Measurements from ENCODE around the gene SLC25A51.

The SLC25A51 gene

DNA sequence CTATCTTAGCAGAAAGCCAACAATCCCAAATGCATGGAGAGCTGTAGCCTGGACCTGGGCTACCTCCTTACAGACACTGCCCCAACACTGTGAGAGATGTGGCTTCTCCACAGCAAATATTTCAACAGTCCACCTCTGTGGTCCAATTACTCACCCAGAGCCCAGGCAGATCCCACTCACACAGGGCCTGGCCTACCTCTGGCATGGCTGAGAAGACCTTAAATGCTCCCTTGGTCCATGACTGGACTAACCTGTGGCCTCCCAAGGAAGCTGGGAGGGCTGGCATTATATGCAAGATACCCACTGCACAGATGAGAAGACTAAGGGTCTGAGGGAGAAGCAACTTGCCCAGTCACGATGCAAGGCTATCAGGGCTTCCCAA is 22.8 kb upstream of the SLC25A51 start:
- no peak for ATAC-seq
- TF ChIP-seq ZFP3 (CRISPR knock-in tag; IDR thresholded peaks at IDR 0.05) = no peak
- no peak for TF ChIP-seq RARB (CRISPR knock-in tag; IDR thresholded peaks at IDR 0.05)
- no peak for TF ChIP-seq ZNF70 (CRISPR knock-in tag; IDR thresholded peaks at IDR 0.05)
- TF ChIP-seq, protein P1, sequence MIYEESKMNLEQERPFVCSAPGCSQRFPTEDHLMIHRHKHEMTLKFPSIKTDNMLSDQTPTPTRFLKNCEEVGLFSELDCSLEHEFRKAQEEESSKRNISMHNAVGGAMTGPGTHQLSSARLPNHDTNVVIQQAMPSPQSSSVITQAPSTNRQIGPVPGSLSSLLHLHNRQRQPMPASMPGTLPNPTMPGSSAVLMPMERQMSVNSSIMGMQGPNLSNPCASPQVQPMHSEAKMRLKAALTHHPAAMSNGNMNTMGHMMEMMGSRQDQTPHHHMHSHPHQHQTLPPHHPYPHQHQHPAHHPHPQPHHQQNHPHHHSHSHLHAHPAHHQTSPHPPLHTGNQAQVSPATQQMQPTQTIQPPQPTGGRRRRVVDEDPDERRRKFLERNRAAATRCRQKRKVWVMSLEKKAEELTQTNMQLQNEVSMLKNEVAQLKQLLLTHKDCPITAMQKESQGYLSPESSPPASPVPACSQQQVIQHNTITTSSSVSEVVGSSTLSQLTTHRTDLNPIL (CRISPR knock-in tag; IDR thresholded peaks at IDR 0.05; ENCODE audit: low read depth) = no peak
- no peak for TF ChIP-seq ZNF8 (CRISPR knock-in tag; IDR thresholded peaks at IDR 0.05)
- TF ChIP-seq BACH2 (CRISPR knock-in tag; IDR thresholded peaks at IDR 0.05; ENCODE audit: borderline replicate concordance) = no peak
- no peak for TF ChIP-seq PPARA (CRISPR knock-in tag; IDR thresholded peaks at IDR 0.05; ENCODE audit: borderline replicate concordance)

DNA sequence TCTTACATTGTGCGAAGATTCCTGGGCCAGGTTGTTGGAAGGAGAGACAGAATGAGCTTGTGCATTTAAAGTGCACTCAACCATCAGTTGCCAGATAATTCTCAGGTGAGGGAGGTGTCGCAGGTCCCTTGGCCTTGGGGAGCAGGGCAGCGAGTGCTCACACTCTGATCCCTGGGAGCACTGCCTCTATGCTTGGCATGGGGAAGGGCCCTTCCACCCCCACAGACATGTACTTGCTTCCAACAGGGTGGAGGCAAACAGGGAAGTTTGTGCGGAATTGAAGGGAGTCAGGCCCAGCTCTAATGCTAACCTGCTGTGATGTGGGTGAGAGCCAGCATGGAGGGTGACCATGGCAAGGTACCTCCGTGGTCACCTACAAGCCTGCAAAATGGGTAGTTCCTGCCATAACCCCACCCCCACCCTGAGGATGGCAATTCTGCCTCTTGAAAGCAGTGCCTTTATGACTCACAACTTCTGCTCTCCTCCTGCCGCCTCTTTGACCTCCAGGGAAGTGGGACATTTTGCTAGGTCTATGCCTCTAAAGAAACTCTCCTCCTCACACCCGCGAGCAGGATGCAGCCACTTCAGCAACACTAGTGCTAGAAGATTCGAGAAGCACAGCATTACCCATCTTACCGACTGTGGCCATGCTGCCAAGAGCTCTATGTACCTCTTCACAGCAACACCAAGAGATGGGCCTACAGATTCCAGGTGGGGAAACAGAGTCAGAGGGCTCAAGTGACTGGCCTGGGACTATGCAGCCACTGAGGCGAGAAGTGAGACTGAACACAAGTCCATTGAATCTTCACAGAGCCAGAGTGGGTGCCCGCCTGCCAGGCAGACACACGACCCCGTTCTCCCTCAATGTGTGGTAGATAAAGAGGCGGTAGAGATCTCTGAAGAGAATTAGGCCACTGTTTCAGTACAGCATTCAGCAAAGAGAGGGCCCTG is 22.1 kb upstream of the SLC25A51 start:
- no peak for TF ChIP-seq RARB (CRISPR knock-in tag; IDR thresholded peaks at IDR 0.05)
- no peak for TF ChIP-seq PPARA (CRISPR knock-in tag; IDR thresholded peaks at IDR 0.05; ENCODE audit: borderline replicate concordance)
- no peak for TF ChIP-seq TCF4 (CRISPR knock-in tag; IDR thresholded peaks at IDR 0.05; ENCODE audit: borderline replicate concordance)
- no peak for TF ChIP-seq ZNF70 (CRISPR knock-in tag; IDR thresholded peaks at IDR 0.05)
- TF ChIP-seq ZNF565 (CRISPR knock-in tag; conservative IDR thresholded peaks at IDR 0.05; ENCODE audit: low read depth) = no peak
- no peak for TF ChIP-seq ARNTL (CRISPR knock-in tag; IDR thresholded peaks at IDR 0.05; ENCODE audit: borderline replicate concordance, low read depth)
- TF ChIP-seq ZNF8 (CRISPR knock-in tag; IDR thresholded peaks at IDR 0.05) = no peak
- TF ChIP-seq ZFP30 (CRISPR knock-in tag; IDR thresholded peaks at IDR 0.05) = no peak
- TF ChIP-seq BACH2 (CRISPR knock-in tag; IDR thresholded peaks at IDR 0.05; ENCODE audit: borderline replicate concordance) = no peak
- TF ChIP-seq, protein P2, sequence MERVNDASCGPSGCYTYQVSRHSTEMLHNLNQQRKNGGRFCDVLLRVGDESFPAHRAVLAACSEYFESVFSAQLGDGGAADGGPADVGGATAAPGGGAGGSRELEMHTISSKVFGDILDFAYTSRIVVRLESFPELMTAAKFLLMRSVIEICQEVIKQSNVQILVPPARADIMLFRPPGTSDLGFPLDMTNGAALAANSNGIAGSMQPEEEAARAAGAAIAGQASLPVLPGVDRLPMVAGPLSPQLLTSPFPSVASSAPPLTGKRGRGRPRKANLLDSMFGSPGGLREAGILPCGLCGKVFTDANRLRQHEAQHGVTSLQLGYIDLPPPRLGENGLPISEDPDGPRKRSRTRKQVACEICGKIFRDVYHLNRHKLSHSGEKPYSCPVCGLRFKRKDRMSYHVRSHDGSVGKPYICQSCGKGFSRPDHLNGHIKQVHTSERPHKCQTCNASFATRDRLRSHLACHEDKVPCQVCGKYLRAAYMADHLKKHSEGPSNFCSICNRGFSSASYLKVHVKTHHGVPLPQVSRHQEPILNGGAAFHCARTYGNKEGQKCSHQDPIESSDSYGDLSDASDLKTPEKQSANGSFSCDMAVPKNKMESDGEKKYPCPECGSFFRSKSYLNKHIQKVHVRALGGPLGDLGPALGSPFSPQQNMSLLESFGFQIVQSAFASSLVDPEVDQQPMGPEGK (CRISPR knock-in tag; IDR thresholded peaks at IDR 0.05; ENCODE audit: borderline replicate concordance) = no peak
- TF ChIP-seq ISL1 (CRISPR knock-in tag; IDR thresholded peaks at IDR 0.05) = no peak
- no peak for TF ChIP-seq OSR1 (CRISPR knock-in tag; IDR thresholded peaks at IDR 0.05)
- no peak for TF ChIP-seq SNAI2 (CRISPR knock-in tag; IDR thresholded peaks at IDR 0.05)
- no peak for TF ChIP-seq GLIS3 (CRISPR knock-in tag; IDR thresholded peaks at IDR 0.05)
- TF ChIP-seq, protein P3, sequence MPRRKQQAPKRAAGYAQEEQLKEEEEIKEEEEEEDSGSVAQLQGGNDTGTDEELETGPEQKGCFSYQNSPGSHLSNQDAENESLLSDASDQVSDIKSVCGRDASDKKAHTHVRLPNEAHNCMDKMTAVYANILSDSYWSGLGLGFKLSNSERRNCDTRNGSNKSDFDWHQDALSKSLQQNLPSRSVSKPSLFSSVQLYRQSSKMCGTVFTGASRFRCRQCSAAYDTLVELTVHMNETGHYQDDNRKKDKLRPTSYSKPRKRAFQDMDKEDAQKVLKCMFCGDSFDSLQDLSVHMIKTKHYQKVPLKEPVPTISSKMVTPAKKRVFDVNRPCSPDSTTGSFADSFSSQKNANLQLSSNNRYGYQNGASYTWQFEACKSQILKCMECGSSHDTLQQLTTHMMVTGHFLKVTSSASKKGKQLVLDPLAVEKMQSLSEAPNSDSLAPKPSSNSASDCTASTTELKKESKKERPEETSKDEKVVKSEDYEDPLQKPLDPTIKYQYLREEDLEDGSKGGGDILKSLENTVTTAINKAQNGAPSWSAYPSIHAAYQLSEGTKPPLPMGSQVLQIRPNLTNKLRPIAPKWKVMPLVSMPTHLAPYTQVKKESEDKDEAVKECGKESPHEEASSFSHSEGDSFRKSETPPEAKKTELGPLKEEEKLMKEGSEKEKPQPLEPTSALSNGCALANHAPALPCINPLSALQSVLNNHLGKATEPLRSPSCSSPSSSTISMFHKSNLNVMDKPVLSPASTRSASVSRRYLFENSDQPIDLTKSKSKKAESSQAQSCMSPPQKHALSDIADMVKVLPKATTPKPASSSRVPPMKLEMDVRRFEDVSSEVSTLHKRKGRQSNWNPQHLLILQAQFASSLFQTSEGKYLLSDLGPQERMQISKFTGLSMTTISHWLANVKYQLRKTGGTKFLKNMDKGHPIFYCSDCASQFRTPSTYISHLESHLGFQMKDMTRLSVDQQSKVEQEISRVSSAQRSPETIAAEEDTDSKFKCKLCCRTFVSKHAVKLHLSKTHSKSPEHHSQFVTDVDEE (CRISPR knock-in tag; IDR thresholded peaks at IDR 0.05) = no peak
- no peak for TF ChIP-seq CSDC2 (CRISPR knock-in tag; IDR thresholded peaks at IDR 0.05)
- ATAC-seq = no peak

DNA sequence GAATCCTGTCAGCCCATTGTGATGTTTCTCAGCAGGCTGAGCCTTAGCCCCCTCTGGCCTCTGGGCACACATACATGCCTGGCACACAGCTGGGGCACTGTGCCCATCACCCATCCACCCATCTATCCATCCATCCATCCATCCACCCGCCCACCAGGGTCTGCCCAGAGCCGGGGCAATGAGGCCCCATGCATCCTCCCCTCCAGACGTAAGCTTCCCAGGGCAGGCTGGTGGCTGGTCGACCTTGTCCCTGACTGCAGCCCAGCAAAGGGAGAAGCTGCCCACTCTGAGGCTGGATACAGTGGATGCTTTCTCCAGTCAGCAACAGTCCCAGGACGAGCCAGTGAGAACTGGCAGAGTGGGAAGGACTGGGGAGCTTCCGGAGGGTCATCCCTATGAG is 21.1 kb upstream of the SLC25A51 start:
- ATAC-seq = no peak

More for the DNA sequence above, 21.1 kb upstream of the SLC25A51 start:
- TF ChIP-seq ESRRG (CRISPR knock-in tag; IDR thresholded peaks at IDR 0.05) (no peak), GLIS3 (CRISPR knock-in tag; IDR thresholded peaks at IDR 0.05) (no peak), SNAI2 (CRISPR knock-in tag; IDR thresholded peaks at IDR 0.05) (no peak), TCF4 (CRISPR knock-in tag; IDR thresholded peaks at IDR 0.05; ENCODE audit: borderline replicate concordance) (no peak), BACH2 (CRISPR knock-in tag; IDR thresholded peaks at IDR 0.05; ENCODE audit: borderline replicate concordance) (no peak), OSR1 (CRISPR knock-in tag; IDR thresholded peaks at IDR 0.05) (no peak), ZNF8 (CRISPR knock-in tag; IDR thresholded peaks at IDR 0.05) (no peak), RARB (CRISPR knock-in tag; IDR thresholded peaks at IDR 0.05) (no peak), ZNF565 (CRISPR knock-in tag; conservative IDR thresholded peaks at IDR 0.05; ENCODE audit: low read depth) (no peak), ARNTL (CRISPR knock-in tag; IDR thresholded peaks at IDR 0.05; ENCODE audit: borderline replicate concordance, low read depth) (no peak)
- TF ChIP-seq, protein P4, sequence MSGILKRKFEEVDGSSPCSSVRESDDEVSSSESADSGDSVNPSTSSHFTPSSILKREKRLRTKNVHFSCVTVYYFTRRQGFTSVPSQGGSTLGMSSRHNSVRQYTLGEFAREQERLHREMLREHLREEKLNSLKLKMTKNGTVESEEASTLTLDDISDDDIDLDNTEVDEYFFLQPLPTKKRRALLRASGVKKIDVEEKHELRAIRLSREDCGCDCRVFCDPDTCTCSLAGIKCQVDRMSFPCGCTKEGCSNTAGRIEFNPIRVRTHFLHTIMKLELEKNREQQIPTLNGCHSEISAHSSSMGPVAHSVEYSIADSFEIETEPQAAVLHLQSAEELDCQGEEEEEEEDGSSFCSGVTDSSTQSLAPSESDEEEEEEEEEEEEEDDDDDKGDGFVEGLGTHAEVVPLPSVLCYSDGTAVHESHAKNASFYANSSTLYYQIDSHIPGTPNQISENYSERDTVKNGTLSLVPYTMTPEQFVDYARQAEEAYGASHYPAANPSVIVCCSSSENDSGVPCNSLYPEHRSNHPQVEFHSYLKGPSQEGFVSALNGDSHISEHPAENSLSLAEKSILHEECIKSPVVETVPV (CRISPR knock-in tag; IDR thresholded peaks at IDR 0.05) = no peak
- TF ChIP-seq, protein P2 (CRISPR knock-in tag; IDR thresholded peaks at IDR 0.05; ENCODE audit: borderline replicate concordance) = no peak
- TF ChIP-seq, protein P1 (CRISPR knock-in tag; IDR thresholded peaks at IDR 0.05; ENCODE audit: low read depth) = no peak

Measured in SK-N-SH treated with all-trans-retinoic acid at 6 μM for 48 hours (cell line).